Mesenchymal stem cell (in vitro differentiated cells and primary cell): ENCODE data around the gene CDYL.

Source experiments
- DNase-seq: peaks from one replicate; pipeline ENCODE4 v3.0.0-alpha.2; 2013
- H2AFZ ChIP-seq: one replicate; pipeline ENCODE4 v1.6.1; 2013; ENCODE audit warnings: low read depth, mild to moderate bottlenecking, control low read depth, inconsistent platforms, low read length, moderate library complexity
- H2AK5ac ChIP-seq: 2 replicates; pipeline ENCODE4 v1.6.1; 2013; ENCODE audit warnings: low read length, moderate library complexity, mild to moderate bottlenecking, inconsistent platforms; ENCODE audit not compliant: severe bottlenecking
- H2BK120ac ChIP-seq: one replicate; pipeline ENCODE4 v1.6.1; 2013; ENCODE audit warnings: low read depth, mild to moderate bottlenecking, inconsistent platforms, low read length, moderate library complexity
- H2BK12ac ChIP-seq, 2 experiments: one replicate each; pipeline ENCODE4 v1.6.1; 2013; ENCODE audit warnings: inconsistent platforms in 2 of 2, low read length in 2 of 2, mild to moderate bottlenecking in 2 of 2, moderate library complexity in 2 of 2, control low read depth in 1 of 2
- H2BK15ac ChIP-seq: one replicate; pipeline ENCODE4 v1.6.1; 2013; ENCODE audit warnings: mild to moderate bottlenecking, low read depth, inconsistent platforms; ENCODE audit not compliant: poor library complexity, severe bottlenecking
- H2BK5ac ChIP-seq: 2 replicates; pipeline ENCODE4 v1.6.1; 2013; ENCODE audit warnings: low read depth, mild to moderate bottlenecking, low read length, control low read depth, inconsistent platforms; ENCODE audit not compliant: poor library complexity, severe bottlenecking
- H3K14ac ChIP-seq, 2 experiments: one replicate each; pipeline ENCODE4 v1.6.1; 2013; ENCODE audit warnings: inconsistent platforms in 2 of 2, low read length in 2 of 2, control low read depth in 1 of 2, mild to moderate bottlenecking in 1 of 2, moderate library complexity in 1 of 2
- H3K18ac ChIP-seq, 2 experiments: one replicate each; pipeline ENCODE4 v1.6.1; 2013; ENCODE audit warnings: inconsistent platforms in 2 of 2, low read length in 2 of 2, control low read depth in 1 of 2, low read depth in 1 of 2, mild to moderate bottlenecking in 1 of 2
- H3K23ac ChIP-seq, 2 experiments: one replicate each; pipeline ENCODE4 v1.6.1; 2013; ENCODE audit warnings: inconsistent platforms in 2 of 2, low read length in 2 of 2, mild to moderate bottlenecking in 2 of 2, moderate library complexity in 2 of 2, control low read depth in 1 of 2
- H3K27ac ChIP-seq: 2 replicates; pipeline ENCODE4 v1.5.1; 2013; ENCODE audit warnings: mild to moderate bottlenecking, moderate library complexity, low read length, control low read depth, inconsistent platforms; ENCODE audit not compliant: poor library complexity, severe bottlenecking
- H3K27me3 ChIP-seq, 2 experiments: 2 replicates each; pipeline versions ENCODE4 v1.6.1 to v1.7.0; 2013; ENCODE audit warnings: low read length in 2 of 2, mild to moderate bottlenecking in 2 of 2, moderate library complexity in 2 of 2, control low read depth in 1 of 2, inconsistent platforms in 1 of 2; ENCODE audit not compliant: control insufficient read depth in 1 of 2, insufficient read depth in 1 of 2
- H3K36me3 ChIP-seq, 2 experiments: 2 replicates each; pipeline versions ENCODE4 v1.6.1 to v1.7.0; 2013; ENCODE audit warnings: low read length in 2 of 2, control low read depth in 1 of 2, inconsistent platforms in 1 of 2, low read depth in 1 of 2, mild to moderate bottlenecking in 1 of 2; ENCODE audit not compliant: insufficient read depth in 2 of 2, control insufficient read depth in 1 of 2
- H3K4ac ChIP-seq, 2 experiments: one replicate each; pipeline ENCODE4 v1.6.1; 2013; ENCODE audit warnings: inconsistent platforms in 2 of 2, low read length in 2 of 2, mild to moderate bottlenecking in 2 of 2, moderate library complexity in 2 of 2, control low read depth in 1 of 2, low read depth in 1 of 2
- H3K4me1 ChIP-seq: 2 replicates; pipeline ENCODE4 v1.6.1; 2013; ENCODE audit warnings: low read depth, low read length, control low read depth; ENCODE audit not compliant: control insufficient read depth, insufficient read depth
- H3K4me2 ChIP-seq: 2 replicates; pipeline ENCODE4 v1.6.1; 2013; ENCODE audit warnings: low read length, mild to moderate bottlenecking, inconsistent platforms; ENCODE audit not compliant: poor library complexity, severe bottlenecking
- H3K4me3 ChIP-seq, 2 experiments: 2 replicates each; pipeline versions ENCODE4 v1.5.1 to v1.7.0; 2013; ENCODE audit warnings: low read length in 2 of 2, mild to moderate bottlenecking in 2 of 2, control low read depth in 1 of 2, low read depth in 1 of 2; ENCODE audit not compliant: insufficient read depth in 1 of 2
- H3K79me1 ChIP-seq: replicated peaks from 2 replicates; pipeline ENCODE4 v1.6.1; 2013; ENCODE audit warnings: mild to moderate bottlenecking, control low read depth, low read length, inconsistent platforms; ENCODE audit not compliant: poor library complexity, severe bottlenecking
- H3K9ac ChIP-seq: 2 replicates; pipeline ENCODE4 v1.7.0; 2013; ENCODE audit warnings: mild to moderate bottlenecking, low read length, moderate library complexity
- H3K9me3 ChIP-seq: 2 replicates; pipeline ENCODE4 v1.7.0; 2013; ENCODE audit warnings: mild to moderate bottlenecking, low read length; ENCODE audit not compliant: control insufficient read depth
- H4K8ac ChIP-seq: one replicate; pipeline ENCODE4 v1.6.1; 2013; ENCODE audit warnings: inconsistent platforms, mild to moderate bottlenecking, low read length, moderate library complexity
- H4K91ac ChIP-seq: one replicate; pipeline ENCODE4 v1.6.1; 2013; ENCODE audit warnings: mild to moderate bottlenecking, low read length, inconsistent platforms
- WGBS: methylation state at CpG from one replicate; pipeline ENCODE4 v1.1.7; 2013; ENCODE audit warnings: mixed read lengths; 5-methylcytosine and 5-hydroxymethylcytosine counted together

CDYL gene

GRCh38 chr6:4815584-4815983 is 39.4 kb downstream of the CDYL start:
- Histone ChIP-seq H3K4me1 (peaks cover 8% of the 10 kb centered on the region), H3K27me3 (no peaks in the 10 kb centered on the region), H3K4me2 (no peak overlapping the region), H3K9me3 (no peaks in the 10 kb centered on the region), H3K27ac (no peak overlapping the region), H3K9ac (no peak overlapping the region), H3K36me3 (no peaks in the 10 kb centered on the region), H3K23ac (no peak overlapping the region), H2AFZ (no peak overlapping the region), H4K8ac (no peak overlapping the region), H3K18ac (no peak overlapping the region), H3K14ac (no peak overlapping the region), H2AK5ac (no peak overlapping the region), H2BK15ac (no peak overlapping the region), H4K91ac (no peak overlapping the region), H3K4me3 (no peak overlapping the region), H3K4ac (no peak overlapping the region), H3K79me1 (peaks cover 29% of the 10 kb centered on the region), H2BK5ac (no peak overlapping the region), H2BK12ac (no peak overlapping the region), H2BK120ac (no peak overlapping the region)
- DNase-seq = no peak
- WGBS = no CpG with 5 or more reads among the region's 2 CpGs

DNA sequence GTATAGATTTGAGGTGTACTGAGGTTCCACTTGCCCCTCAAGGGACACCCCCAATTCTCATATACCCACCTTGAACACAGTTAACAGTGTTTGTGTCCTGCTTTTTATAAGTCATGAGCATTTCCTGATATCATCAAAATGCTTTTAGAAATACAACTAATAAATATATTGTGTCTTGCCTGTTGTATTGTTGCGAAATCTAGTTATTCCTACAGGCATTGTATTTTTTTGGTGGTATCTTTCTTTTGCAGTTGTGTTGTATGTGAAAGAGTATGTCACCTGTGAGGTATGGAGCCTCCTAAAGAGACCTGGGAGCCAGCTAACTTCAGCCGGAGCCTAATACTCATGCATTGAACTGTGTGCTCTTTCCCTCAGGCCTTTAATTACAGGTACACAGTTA is 40.7 kb downstream of the CDYL start:
- H3K9me3 ChIP-seq = no peaks in the 10 kb centered on the region
- H2BK120ac ChIP-seq = no peak overlapping the region
- no peaks in the 10 kb centered on the region for H3K27me3 ChIP-seq
- H4K91ac ChIP-seq = no peak overlapping the region
- H3K4me2 ChIP-seq = no peak overlapping the region
- 94% methylated on average over 2 of the region's 2 CpGs for WGBS
- DNase-seq = no peak
- H3K14ac ChIP-seq = no peak overlapping the region
- no peak overlapping the region for H3K9ac ChIP-seq
- no peak overlapping the region for H3K18ac ChIP-seq
- no peak overlapping the region for H2AFZ ChIP-seq
- no peak overlapping the region for H2BK12ac ChIP-seq
- peaks cover 25% of the 10 kb centered on the region for H3K79me1 ChIP-seq
- H3K4ac ChIP-seq = no peak overlapping the region
- no peak overlapping the region for H2BK15ac ChIP-seq
- no peak overlapping the region for H3K4me3 ChIP-seq
- H2AK5ac ChIP-seq = no peak overlapping the region
- peaks cover 4% of the 10 kb centered on the region for H3K4me1 ChIP-seq
- H3K27ac ChIP-seq = no peak overlapping the region
- no peaks in the 10 kb centered on the region for H3K36me3 ChIP-seq
- no peak overlapping the region for H4K8ac ChIP-seq
- no peak overlapping the region for H2BK5ac ChIP-seq
- H3K23ac ChIP-seq = no peak overlapping the region

- H3K27ac ChIP-seq = no peak overlapping the region
- H3K9me3 ChIP-seq = no peaks in the 10 kb centered on the region
- no peaks in the 10 kb centered on the region for H3K27me3 ChIP-seq
- peaks cover 27% of the 10 kb centered on the region for H3K79me1 ChIP-seq
- H2AK5ac ChIP-seq = no peak overlapping the region
- H2BK5ac ChIP-seq = no peak overlapping the region
- no peak overlapping the region for H3K23ac ChIP-seq
- no peak overlapping the region for H4K8ac ChIP-seq
- WGBS = no CpG with 5 or more reads among the region's 4 CpGs
- no peak overlapping the region for H2AFZ ChIP-seq
- H3K18ac ChIP-seq = no peak overlapping the region
- no peak for DNase-seq
- H3K4me3 ChIP-seq = no peak overlapping the region
- H3K4me2 ChIP-seq = no peak overlapping the region
- no peak overlapping the region for H2BK12ac ChIP-seq
- no peak overlapping the region for H2BK120ac ChIP-seq
- no peaks in the 10 kb centered on the region for H3K36me3 ChIP-seq
- H3K4me1 ChIP-seq = peaks cover 4% of the 10 kb centered on the region
- no peak overlapping the region for H4K91ac ChIP-seq
- no peak overlapping the region for H2BK15ac ChIP-seq
- no peak overlapping the region for H3K9ac ChIP-seq
- H3K4ac ChIP-seq = no peak overlapping the region
- H3K14ac ChIP-seq = no peak overlapping the region
Measured at GRCh38 chr6:4817551-4817950, 41.3 kb downstream of the CDYL start.

DNA sequence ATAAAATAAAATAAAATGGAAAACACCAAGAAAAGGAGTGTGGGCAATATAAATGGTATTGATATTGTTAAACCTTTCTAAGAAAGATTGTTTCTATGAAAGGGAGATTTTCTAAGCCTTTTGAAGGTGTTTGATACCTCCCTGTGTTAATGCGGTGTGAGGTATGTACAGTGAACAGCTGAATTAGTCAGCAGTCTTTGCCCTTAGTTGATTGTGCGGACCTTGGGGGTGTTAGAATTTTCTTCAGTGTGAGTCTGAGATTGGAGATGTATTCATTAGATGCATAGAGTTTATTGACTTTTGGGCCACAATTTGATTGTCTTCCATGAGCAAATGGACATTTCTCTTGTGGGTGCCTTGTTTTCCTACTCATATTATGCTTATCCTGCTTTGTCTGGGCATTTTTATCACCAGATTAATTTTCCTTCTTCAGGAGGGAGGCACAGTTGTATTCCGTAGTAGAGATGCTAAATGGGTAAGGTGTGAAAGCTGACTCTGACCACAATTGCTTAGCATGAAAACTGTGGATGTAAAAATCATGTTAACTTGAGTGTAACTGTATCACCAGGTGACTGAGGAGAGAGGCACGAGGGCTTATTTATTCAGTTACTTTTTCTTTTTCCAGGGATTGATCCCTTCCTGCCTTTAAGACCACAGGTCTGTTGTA is 42.2 kb downstream of the CDYL start:
- no peak for DNase-seq
- H2BK15ac ChIP-seq = no peak overlapping the region
- H4K91ac ChIP-seq = no peak overlapping the region

More for the DNA sequence above, 42.2 kb downstream of the CDYL start:
- peaks cover 27% of the 10 kb centered on the region for H3K79me1 ChIP-seq
- H2AFZ ChIP-seq = no peak overlapping the region
- no peaks in the 10 kb centered on the region for H3K27me3 ChIP-seq
- no peak overlapping the region for H3K9ac ChIP-seq
- H2BK5ac ChIP-seq = no peak overlapping the region
- no peak overlapping the region for H2BK120ac ChIP-seq
- H3K18ac ChIP-seq = no peak overlapping the region
- H3K23ac ChIP-seq = no peak overlapping the region
- H2AK5ac ChIP-seq = no peak overlapping the region
- no peaks in the 10 kb centered on the region for H3K9me3 ChIP-seq
- H3K14ac ChIP-seq = no peak overlapping the region
- H4K8ac ChIP-seq = no peak overlapping the region
- WGBS = 99% methylated on average over 4 of the region's 4 CpGs
- H3K4me1 ChIP-seq = peaks cover 4% of the 10 kb centered on the region
- no peak overlapping the region for H2BK12ac ChIP-seq
- no peak overlapping the region for H3K4me2 ChIP-seq
- H3K27ac ChIP-seq = no peak overlapping the region
- H3K36me3 ChIP-seq = no peaks in the 10 kb centered on the region
- H3K4me3 ChIP-seq = no peak overlapping the region
- H3K4ac ChIP-seq = no peak overlapping the region
